Measurements from ENCODE around the gene TGFB1I1. TPM values are rescaled to one million over a fixed set of nuclear protein-coding genes. Genes with fewer than 3 reads are reported as not detected.

TGFB1I1 gene
- total RNA-seq, 1 donor from 2014 or later: 8.8 TPM

DNA sequence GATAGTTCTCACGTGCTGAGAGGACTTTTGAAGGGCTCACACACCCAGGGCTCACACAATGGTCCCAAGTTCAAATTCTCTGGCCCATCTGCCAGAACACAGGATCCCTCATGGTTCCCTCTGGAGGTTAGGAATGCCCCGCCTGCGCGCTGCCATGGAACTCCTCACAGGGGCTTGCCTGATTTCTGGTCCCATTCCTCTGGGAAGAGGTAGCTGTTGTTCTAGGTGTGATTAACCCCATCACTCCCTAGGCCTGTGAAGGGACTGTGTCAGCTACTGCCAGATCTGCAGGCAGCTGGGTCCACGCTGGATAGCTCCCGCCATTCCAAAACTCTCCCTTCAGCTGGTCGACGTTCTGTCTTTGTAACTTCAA lies 15.0 kb upstream of the TGFB1I1 start:
- Mint-ChIP-seq H3K27me3 (ENCODE audit: low read depth) (no peaks in the 10 kb centered on the region), H3K36me3 (ENCODE audit: low read depth) (peaks cover 4% of the 10 kb centered on the region), H3K9me3 (no peaks in the 10 kb centered on the region), H3K4me3 (peak overlapping the region; percentile 34), H3K27ac (ENCODE audit: unreplicated experiment) (no peak overlapping the region), H3K4me1 (peaks cover 48% of the 10 kb centered on the region)
- DNase-seq (ENCODE audit: low read depth, low spot score): no peak
- TF ChIP-seq, protein P1, sequence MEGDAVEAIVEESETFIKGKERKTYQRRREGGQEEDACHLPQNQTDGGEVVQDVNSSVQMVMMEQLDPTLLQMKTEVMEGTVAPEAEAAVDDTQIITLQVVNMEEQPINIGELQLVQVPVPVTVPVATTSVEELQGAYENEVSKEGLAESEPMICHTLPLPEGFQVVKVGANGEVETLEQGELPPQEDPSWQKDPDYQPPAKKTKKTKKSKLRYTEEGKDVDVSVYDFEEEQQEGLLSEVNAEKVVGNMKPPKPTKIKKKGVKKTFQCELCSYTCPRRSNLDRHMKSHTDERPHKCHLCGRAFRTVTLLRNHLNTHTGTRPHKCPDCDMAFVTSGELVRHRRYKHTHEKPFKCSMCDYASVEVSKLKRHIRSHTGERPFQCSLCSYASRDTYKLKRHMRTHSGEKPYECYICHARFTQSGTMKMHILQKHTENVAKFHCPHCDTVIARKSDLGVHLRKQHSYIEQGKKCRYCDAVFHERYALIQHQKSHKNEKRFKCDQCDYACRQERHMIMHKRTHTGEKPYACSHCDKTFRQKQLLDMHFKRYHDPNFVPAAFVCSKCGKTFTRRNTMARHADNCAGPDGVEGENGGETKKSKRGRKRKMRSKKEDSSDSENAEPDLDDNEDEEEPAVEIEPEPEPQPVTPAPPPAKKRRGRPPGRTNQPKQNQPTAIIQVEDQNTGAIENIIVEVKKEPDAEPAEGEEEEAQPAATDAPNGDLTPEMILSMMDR (conservative IDR thresholded peaks at IDR 0.05): no peak

DNA sequence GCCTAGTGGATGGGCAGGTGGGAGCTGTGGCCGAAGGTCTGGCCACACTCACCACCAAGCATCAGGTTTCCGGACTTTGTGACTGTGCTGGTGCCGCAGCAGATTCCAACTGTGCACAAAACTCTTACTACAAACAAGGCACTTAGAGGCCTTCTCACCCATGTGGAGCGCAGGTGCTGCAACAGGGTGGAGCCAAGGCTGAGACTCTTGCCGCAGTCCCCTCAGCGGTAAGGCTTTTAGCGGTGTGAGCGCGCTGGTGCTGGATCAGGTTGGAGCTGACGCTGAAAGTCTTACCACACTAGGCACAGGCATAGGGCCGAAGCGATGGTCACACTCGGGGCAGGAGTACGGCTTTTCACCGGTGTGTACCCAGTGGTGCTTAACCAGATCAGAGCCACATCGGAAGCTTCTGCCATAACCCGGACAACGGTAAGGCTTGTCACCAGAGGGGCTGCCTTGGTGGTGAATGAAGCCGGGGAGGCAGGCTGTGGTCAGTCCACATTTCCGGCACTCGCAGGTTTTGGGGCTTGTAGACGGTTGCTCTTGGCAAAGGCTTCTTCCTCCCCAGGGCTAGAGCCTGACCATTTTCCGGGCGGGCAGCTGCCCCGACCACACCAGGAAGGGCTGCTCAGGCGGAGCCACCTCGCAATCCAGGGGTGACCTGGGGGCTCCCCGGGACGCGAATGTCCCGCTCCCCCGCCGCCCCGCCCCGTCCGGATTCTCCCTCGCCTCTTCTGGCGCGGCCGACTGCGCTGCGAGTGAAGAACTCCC lies 13.7 kb upstream of the TGFB1I1 start:
- Mint-ChIP-seq H3K27ac (ENCODE audit: unreplicated experiment) (peak overlapping the region; percentile 81), H3K4me3 (peak overlapping the region; percentile 88), H3K36me3 (ENCODE audit: low read depth) (peaks cover 4% of the 10 kb centered on the region), H3K4me1 (peaks cover 42% of the 10 kb centered on the region), H3K9me3 (no peaks in the 10 kb centered on the region), H3K27me3 (ENCODE audit: low read depth) (no peaks in the 10 kb centered on the region)
- DNase-seq (ENCODE audit: low read depth, low spot score): no peak
- TF ChIP-seq, protein P1 (conservative IDR thresholded peaks at IDR 0.05): peak; percentile 47

DNA sequence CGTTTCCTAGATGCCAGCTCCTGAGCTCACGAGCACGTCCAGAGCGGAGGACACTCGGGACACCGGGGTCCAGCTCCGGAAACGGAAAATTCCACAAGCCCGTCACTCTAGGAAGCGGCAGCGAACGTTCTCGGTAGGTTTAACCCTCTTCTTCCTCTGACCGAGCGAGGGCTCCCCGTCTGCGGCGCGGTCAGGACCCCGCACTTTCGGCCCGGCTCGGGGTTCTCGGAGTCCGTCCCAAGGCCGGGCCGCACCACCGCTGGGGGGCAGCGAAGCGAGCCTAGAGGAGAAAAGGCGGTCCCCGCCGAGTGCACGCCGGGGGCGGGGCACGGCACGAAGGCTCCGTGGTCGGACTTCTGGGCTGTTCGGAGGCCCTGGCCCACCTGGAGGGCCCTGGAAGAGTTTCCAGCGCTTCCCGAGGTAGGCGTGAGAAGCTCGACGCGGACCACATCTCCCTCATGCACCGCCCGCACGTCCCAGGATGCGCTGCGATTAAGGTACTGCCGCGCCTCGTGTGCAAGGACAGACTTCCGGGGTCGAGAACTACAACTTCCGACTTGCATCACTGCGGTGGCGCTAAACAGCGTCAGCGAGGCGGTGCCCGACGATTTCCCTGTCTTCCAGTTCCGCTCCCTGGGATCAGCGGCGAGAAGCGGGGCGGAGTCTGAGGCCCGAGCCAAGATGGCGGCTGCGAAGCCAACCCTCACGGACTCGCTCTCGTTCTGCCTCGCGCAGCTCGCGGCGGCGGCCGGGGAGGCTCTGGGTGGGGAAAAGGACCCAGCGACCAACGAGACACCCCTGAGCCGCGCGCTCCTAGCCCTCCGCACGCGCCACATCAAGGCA lies 12.9 kb upstream of the TGFB1I1 start, which contains the start of gene ARMC5:
Gene ARMC5 (plus strand): TSS at position 658 of the 843 bp plus-strand sequence. CDS start 24 bp downstream, at position 682.
- no peaks in the 10 kb centered on the region for H3K9me3 Mint-ChIP-seq
- H3K4me1 Mint-ChIP-seq: peaks cover 34% of the 10 kb centered on the region
- H3K4me3 Mint-ChIP-seq: peak within 1 kb of the TSS; percentile 88
- H3K36me3 Mint-ChIP-seq (ENCODE audit: low read depth): peaks cover 4% of the 10 kb centered on the region
- no peaks in the 10 kb centered on the region for H3K27me3 Mint-ChIP-seq (ENCODE audit: low read depth)
- TF ChIP-seq, protein P1 (conservative IDR thresholded peaks at IDR 0.05): peak; percentile 59
- peak within 1 kb of the TSS; percentile 98 for H3K27ac Mint-ChIP-seq (ENCODE audit: unreplicated experiment)
- peak; percentile 89 for DNase-seq (ENCODE audit: low read depth, low spot score)

DNA sequence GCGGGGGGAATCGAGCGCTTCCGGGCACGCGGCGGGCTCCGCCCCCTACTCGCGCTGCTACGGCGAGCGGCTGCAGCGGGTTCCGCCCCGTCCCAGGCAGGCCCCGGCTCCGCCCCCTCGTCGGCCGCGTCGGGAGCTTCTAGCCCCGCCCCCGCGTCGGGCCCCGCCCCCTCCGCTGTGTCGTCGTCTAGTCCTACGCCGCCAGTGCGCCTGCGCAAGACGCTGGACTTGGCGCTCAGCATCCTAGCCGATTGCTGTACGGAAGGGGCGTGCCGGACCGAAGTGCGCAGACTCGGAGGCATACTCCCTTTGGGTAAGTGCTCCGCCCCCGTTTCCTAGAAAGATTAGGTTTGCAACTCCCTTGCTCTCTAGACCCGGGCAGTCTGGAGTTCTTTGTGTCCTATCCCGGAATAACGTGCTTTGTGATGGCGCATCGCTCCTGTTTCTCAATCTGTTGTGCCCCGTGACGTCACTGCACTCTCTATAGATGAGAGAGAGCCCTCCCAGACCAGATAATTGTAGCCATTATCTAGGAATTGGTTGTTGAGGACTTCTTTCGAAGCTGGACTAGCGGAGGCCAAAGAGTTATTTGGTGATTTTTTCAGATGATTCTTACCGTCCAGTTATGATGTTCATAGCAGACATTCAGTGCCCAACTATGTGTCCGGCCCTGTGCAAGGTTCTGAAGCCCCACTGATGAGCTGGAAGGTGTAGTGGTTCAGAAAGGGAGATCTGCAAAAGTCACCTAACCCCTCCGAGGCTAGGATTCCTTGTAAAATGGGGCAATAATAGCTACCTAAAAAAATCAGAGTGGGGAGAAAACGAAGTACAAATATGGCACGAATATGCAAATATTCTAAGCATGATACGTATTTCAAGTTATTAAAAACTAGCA lies 12.0 kb upstream of the TGFB1I1 start:
- Mint-ChIP-seq H3K36me3 (ENCODE audit: low read depth) (peaks cover 4% of the 10 kb centered on the region), H3K4me3 (peak overlapping the region; percentile 88), H3K4me1 (peaks cover 30% of the 10 kb centered on the region), H3K9me3 (no peaks in the 10 kb centered on the region), H3K27me3 (ENCODE audit: low read depth) (no peaks in the 10 kb centered on the region), H3K27ac (ENCODE audit: unreplicated experiment) (peak overlapping the region; percentile 98)
- TF ChIP-seq, protein P1 (conservative IDR thresholded peaks at IDR 0.05): no peak
- DNase-seq (ENCODE audit: low read depth, low spot score): peak; percentile 99

DNA sequence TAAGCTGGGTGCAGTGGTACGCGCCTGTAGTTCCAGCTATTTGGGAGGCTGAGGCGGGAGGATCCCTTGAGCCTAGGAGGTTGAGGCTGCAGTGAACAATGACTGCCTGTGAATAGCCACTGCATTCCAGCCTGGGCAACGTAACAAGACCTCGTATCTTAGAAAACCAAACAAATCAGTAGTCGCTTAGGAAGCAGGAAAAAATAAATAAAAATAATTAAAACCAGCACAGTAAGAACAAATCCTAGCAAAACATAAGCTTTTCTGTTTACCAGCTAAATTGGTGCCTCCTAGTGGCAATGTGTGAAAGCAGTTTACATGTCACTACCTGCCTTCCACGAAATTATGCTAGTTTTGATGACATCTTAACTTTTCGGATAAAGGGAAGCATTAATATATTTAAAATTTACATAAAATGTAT lies 11.4 kb upstream of the TGFB1I1 start:
- H3K9me3 Mint-ChIP-seq: no peaks in the 10 kb centered on the region
- H3K27ac Mint-ChIP-seq (ENCODE audit: unreplicated experiment): no peak overlapping the region
- H3K4me3 Mint-ChIP-seq: peak overlapping the region; percentile 88
- H3K4me1 Mint-ChIP-seq: peaks cover 24% of the 10 kb centered on the region
- no peaks in the 10 kb centered on the region for H3K27me3 Mint-ChIP-seq (ENCODE audit: low read depth)
- peaks cover 3% of the 10 kb centered on the region for H3K36me3 Mint-ChIP-seq (ENCODE audit: low read depth)
- no peak for DNase-seq (ENCODE audit: low read depth, low spot score)
- TF ChIP-seq, protein P1 (conservative IDR thresholded peaks at IDR 0.05): peak; percentile 73
